HCT116 (cell line): Measurements from ENCODE around the gene NR1H4. TPM values are rescaled to one million over a fixed set of nuclear protein-coding genes. Genes with fewer than 3 reads are reported as not detected.

Experiments
- ATAC-seq: fragments of 200-7000 bp; cut with Tn5 transposase; 2 replicates; pipeline ENCODE4 v1.9.1; 2020; ENCODE audit warnings: mild to moderate bottlenecking, moderate library complexity
- BruUV-seq: library from RNA; stranded (reverse); fragments of 400-500 nt; replicated peaks from 2 replicates; lab custom pipeline; 2021; lab: Mats Ljungman, UMichigan
- CTCF ChIA-PET: fragments of 300-600 bp; sonication (Branson Sonifier 250); formaldehyde crosslinking; loops from one replicate; lab custom pipeline; 2021; ENCODE audit warnings: antibody characterized with exemption; lab: Charles Lee
- POLR2A ChIA-PET: fragments of 300-600, 350-600 bp; sonication (Branson Sonifier 250); formaldehyde crosslinking; loops from one replicate; lab custom pipeline; 2021; ENCODE audit warnings: antibody characterized with exemption; lab: Charles Lee
- RAD21 ChIA-PET, 2 experiments: fragments of 300-600 bp; sonication (Branson Sonifier 250); formaldehyde crosslinking; loops; one replicate each; lab custom pipeline; 2023; ENCODE audit warnings: low total read pairs in 2 of 2; ENCODE audit not compliant: uncharacterized antibody in 2 of 2, unreplicated experiment in 2 of 2, low non-redundant PET in 1 of 2; lab: Charles Lee
- DNase-seq: peaks from one replicate; pipeline ENCODE4 v3.0.0-alpha.2; 2010; ENCODE audit warnings: low read depth, low spot score
- H2AFZ ChIP-seq: fragments of 200-600 bp; shearing (Covaris generic), sonication (generic); 2 replicates; pipeline ENCODE4 v1.6.1; 2017; ENCODE audit warnings: low read depth, mixed run types, mixed read lengths, antibody characterized with exemption, low read length; ENCODE audit not compliant: poor library complexity, severe bottlenecking
- H3K27ac ChIP-seq: 2 replicates; pipeline ENCODE4 v1.5.1; 2012; ENCODE audit warnings: low read depth, low read length
- H3K27me3 ChIP-seq: fragments of 200-600 bp; sonication (generic); 2 replicates; pipeline ENCODE4 v1.6.1; 2016; ENCODE audit warnings: mixed run types, low read length, mixed read lengths; ENCODE audit not compliant: insufficient read depth
- H3K36me3 ChIP-seq, 2 experiments: fragments of 200-500 bp in 1 of 2; fragments of 200-600 bp in 1 of 2; sonication (Bioruptor generic) in 1 of 2; sonication (generic) in 1 of 2; 2 replicates each; pipeline versions ENCODE4 v1.5.1 to v1.6.1; 2014 to 2016; ENCODE audit warnings: low read length in 2 of 2, inconsistent platforms in 1 of 2, mixed read lengths in 1 of 2, mixed run types in 1 of 2; ENCODE audit not compliant: insufficient read depth in 2 of 2, control insufficient read depth in 1 of 2
- H3K4me1 ChIP-seq, 2 experiments: fragments of 200-600 bp in 1 of 2; sonication (generic) in 1 of 2; 2 replicates each; pipeline versions ENCODE4 v1.5.1 to v1.6.1; 2012 to 2017; ENCODE audit warnings: low read length in 2 of 2, inconsistent platforms in 1 of 2, mild to moderate bottlenecking in 1 of 2, mixed read lengths in 1 of 2, mixed run types in 1 of 2, moderate library complexity in 1 of 2; ENCODE audit not compliant: insufficient read depth in 2 of 2, control insufficient read depth in 1 of 2
- H3K4me2 ChIP-seq: fragments of 200-600 bp; sonication (generic); 2 replicates; pipeline ENCODE4 v1.6.1; 2017; ENCODE audit warnings: mixed run types, low read length, mixed read lengths
- H3K4me3 ChIP-seq, 2 experiments: fragments of 200-600 bp in 1 of 2; sonication (generic) in 1 of 2; replicated peaks in 1 of 2; 2 replicates each; pipeline ENCODE4 v1.5.1; 2011 to 2016; ENCODE audit warnings: low read length in 2 of 2, control low read depth in 1 of 2, low read depth in 1 of 2, mild to moderate bottlenecking in 1 of 2, mixed read lengths in 1 of 2, mixed run types in 1 of 2
- H3K79me2 ChIP-seq: fragments of 200-600 bp; sonication (generic); 2 replicates; pipeline ENCODE4 v1.6.1; 2017; ENCODE audit warnings: mild to moderate bottlenecking, mixed run types, low read length, moderate library complexity, mixed read lengths; ENCODE audit not compliant: insufficient read depth
- H3K9ac ChIP-seq: fragments of 200-600 bp; sonication (generic); 2 replicates; pipeline ENCODE4 v1.6.1; 2016; ENCODE audit warnings: low read length, mixed read lengths
- H3K9me2 ChIP-seq: fragments of 200-600 bp; sonication (generic), shearing (Covaris generic); 2 replicates; pipeline ENCODE4 v1.6.1; 2017; ENCODE audit warnings: mixed run types, mild to moderate bottlenecking, moderate library complexity; ENCODE audit not compliant: insufficient read depth
- H3K9me3 ChIP-seq, 2 experiments: fragments of 200-500 bp in 1 of 2; fragments of 200-600 bp in 1 of 2; sonication (Bioruptor generic) in 1 of 2; sonication (generic) in 1 of 2; 2 replicates each; pipeline ENCODE4 v1.6.1; 2014 to 2017; ENCODE audit warnings: low read length in 2 of 2, mixed read lengths in 2 of 2, inconsistent platforms in 1 of 2, low read depth in 1 of 2, mild to moderate bottlenecking in 1 of 2, mixed run types in 1 of 2, moderate library complexity in 1 of 2; ENCODE audit not compliant: control insufficient read depth in 1 of 2, insufficient read depth in 1 of 2
- H4K20me1 ChIP-seq: fragments of 200-600 bp; sonication (generic), shearing (Covaris generic); 2 replicates; pipeline ENCODE4 v1.6.1; 2017; ENCODE audit warnings: mixed run types, mild to moderate bottlenecking, moderate library complexity; ENCODE audit not compliant: insufficient read depth
- CBX3 ChIP-seq: IDR thresholded peaks from 2 replicates; pipeline ENCODE4 v1.6.1; 2012; ENCODE audit warnings: low read depth
- FOSL1 ChIP-seq: IDR thresholded peaks from 2 replicates; pipeline ENCODE4 v1.6.1; 2012; ENCODE audit warnings: low read depth
- POLR2A ChIP-seq: IDR thresholded peaks from 2 replicates; pipeline ENCODE4 v1.7.0; 2011; ENCODE audit warnings: borderline replicate concordance; ENCODE audit not compliant: insufficient read depth, insufficient read length; ENCODE audit errors: extremely low read depth
- POLR2AphosphoS5 ChIP-seq: IDR thresholded peaks from 2 replicates; pipeline ENCODE4 v1.6.1; 2011; ENCODE audit warnings: mild to moderate bottlenecking, low read depth, low read length, moderate library complexity
- SIN3A ChIP-seq: IDR thresholded peaks from 2 replicates; pipeline ENCODE4 v1.6.1; 2012; ENCODE audit warnings: low read depth
- SP1 ChIP-seq: IDR thresholded peaks from 2 replicates; pipeline ENCODE4 v1.6.1; 2012; ENCODE audit warnings: low read depth
- SRF ChIP-seq: IDR thresholded peaks from 2 replicates; pipeline ENCODE4 v1.6.1; 2012; ENCODE audit warnings: low read depth
- ZFX ChIP-seq: fragments of 450-650 bp; IDR thresholded peaks from 2 replicates; pipeline ENCODE4 v1.6.1; 2017
- intact Hi-C: fragments of 100-400 bp; cut with micrococcal nuclease; formaldehyde crosslinking; loops from 2 replicates; pipeline ENCODE4 v1.10.0; 2022
- total RNA-seq: library from RNA; stranded (reverse); gene quantifications from one replicate; pipeline ENCODE4 v1.2.1, GENCODE V29; 2021; ENCODE audit not compliant: unreplicated experiment
- TF ChIP-seq, protein P1 (sequence below): IDR thresholded peaks from 2 replicates; pipeline ENCODE4 v1.6.1; 2012
- TF ChIP-seq, protein P2 (sequence below): IDR thresholded peaks from 2 replicates; pipeline ENCODE4 v1.6.1; 2012; ENCODE audit warnings: low read depth

NR1H4 gene
- total RNA-seq, 1 experiment from 2014 or later, result not detected

DNA sequence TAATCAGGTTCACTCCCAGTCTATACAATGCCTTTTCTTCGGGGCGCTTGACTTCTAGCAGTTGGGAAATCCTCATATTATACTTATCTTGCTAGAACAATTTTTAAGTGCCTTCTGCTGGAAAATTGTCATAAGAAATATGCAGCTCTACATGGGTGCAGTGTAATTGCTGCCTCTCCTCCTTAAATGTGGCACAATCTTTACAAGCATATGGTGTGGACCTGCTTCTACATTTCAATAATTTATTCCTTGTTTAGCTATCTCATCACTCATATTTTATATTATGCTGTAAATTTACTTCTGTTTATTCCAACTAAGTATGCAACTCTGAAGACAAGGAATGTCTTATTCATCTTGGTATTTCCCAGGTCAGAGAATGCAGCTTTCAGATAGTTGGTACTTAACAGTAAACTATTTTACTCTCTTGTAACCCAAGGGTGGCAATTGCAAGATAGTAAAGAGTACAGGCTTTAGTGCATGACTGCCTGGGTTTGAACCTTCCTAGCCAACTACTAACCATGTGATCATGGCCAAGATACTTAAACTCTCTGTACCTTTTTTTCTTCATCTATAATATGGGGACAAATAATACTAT is 56.2 kb downstream of the NR1H4 start:
- ATAC-seq (no peak), DNase-seq (no peak)
- Histone ChIP-seq H2AFZ (no peak overlapping the region), H3K9ac (no peak overlapping the region), H3K27me3 (peaks cover 66% of the 10 kb centered on the region), H4K20me1 (no peaks in the 10 kb centered on the region), H3K4me1 (no peaks in the 10 kb centered on the region), H3K36me3 (no peaks in the 10 kb centered on the region), H3K4me3 (no peak overlapping the region), H3K9me2 (no peaks in the 10 kb centered on the region), H3K79me2 (no peaks in the 10 kb centered on the region), H3K27ac (no peak overlapping the region), H3K9me3 (no peaks in the 10 kb centered on the region), H3K4me2 (no peak overlapping the region)
- intact Hi-C loops, result no loop called here
- ChIA-PET RAD21 (no interaction called here), POLR2A (no interaction called here), CTCF (no interaction called here)
- no peak for TF ChIP-seq SP1
- no peak for TF ChIP-seq ZFX
- TF ChIP-seq SIN3A, result no peak
- no peak for TF ChIP-seq POLR2AphosphoS5
- TF ChIP-seq SRF, result no peak
- no peak for TF ChIP-seq CBX3
- TF ChIP-seq, protein P1, sequence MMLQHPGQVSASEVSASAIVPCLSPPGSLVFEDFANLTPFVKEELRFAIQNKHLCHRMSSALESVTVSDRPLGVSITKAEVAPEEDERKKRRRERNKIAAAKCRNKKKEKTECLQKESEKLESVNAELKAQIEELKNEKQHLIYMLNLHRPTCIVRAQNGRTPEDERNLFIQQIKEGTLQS, result no peak
- TF ChIP-seq POLR2A, result no peak
- no peak for TF ChIP-seq FOSL1
- TF ChIP-seq, protein P2, sequence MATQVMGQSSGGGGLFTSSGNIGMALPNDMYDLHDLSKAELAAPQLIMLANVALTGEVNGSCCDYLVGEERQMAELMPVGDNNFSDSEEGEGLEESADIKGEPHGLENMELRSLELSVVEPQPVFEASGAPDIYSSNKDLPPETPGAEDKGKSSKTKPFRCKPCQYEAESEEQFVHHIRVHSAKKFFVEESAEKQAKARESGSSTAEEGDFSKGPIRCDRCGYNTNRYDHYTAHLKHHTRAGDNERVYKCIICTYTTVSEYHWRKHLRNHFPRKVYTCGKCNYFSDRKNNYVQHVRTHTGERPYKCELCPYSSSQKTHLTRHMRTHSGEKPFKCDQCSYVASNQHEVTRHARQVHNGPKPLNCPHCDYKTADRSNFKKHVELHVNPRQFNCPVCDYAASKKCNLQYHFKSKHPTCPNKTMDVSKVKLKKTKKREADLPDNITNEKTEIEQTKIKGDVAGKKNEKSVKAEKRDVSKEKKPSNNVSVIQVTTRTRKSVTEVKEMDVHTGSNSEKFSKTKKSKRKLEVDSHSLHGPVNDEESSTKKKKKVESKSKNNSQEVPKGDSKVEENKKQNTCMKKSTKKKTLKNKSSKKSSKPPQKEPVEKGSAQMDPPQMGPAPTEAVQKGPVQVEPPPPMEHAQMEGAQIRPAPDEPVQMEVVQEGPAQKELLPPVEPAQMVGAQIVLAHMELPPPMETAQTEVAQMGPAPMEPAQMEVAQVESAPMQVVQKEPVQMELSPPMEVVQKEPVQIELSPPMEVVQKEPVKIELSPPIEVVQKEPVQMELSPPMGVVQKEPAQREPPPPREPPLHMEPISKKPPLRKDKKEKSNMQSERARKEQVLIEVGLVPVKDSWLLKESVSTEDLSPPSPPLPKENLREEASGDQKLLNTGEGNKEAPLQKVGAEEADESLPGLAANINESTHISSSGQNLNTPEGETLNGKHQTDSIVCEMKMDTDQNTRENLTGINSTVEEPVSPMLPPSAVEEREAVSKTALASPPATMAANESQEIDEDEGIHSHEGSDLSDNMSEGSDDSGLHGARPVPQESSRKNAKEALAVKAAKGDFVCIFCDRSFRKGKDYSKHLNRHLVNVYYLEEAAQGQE, result no peak
- BruUV-seq, result no TSS peak
